DMS53 (cell line): ENCODE results near the gene LSM3.
"Not testable (repeated sequence)": the region's sequence is repeated elsewhere in the genome, so short reads cannot be mapped to it uniquely, and the experiment has no call there.

Experiments used
- DNase-seq: peaks from one replicate; lab custom pipeline; 2025; lab: John Stamatoyannopoulos, UW

The LSM3 gene

GRCh38 chr3:14222457-14222856, 43.8 kb downstream of the LSM3 start:
- DNase-seq = no peak

GRCh38 chr3:14222900-14223594, 44.4 kb downstream of the LSM3 start:
- DNase-seq = no peak

GRCh38 chr3:14223595-14223994, 45.0 kb downstream of the LSM3 start:
- peak; percentile 11 for DNase-seq

DNA sequence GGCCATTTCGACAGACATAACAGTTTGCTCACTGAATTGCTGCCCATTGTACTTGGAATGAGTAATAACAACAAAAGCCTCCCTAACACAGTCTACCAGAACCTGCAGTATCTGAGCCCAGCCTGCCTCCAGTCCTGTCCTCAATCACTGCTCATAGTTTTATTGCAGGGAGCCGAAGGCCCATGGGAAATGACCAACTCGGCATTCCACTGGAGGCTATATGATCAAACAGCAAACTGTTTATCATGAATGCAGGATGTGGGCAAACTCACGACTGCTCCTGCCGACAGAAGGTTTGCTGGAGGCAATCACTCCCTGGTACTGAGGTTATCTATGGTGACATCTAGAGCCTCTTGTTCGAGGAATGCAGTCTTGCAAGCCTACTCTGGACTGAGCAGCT, 46.3 kb downstream of the LSM3 start:
- no peak for DNase-seq

DNA sequence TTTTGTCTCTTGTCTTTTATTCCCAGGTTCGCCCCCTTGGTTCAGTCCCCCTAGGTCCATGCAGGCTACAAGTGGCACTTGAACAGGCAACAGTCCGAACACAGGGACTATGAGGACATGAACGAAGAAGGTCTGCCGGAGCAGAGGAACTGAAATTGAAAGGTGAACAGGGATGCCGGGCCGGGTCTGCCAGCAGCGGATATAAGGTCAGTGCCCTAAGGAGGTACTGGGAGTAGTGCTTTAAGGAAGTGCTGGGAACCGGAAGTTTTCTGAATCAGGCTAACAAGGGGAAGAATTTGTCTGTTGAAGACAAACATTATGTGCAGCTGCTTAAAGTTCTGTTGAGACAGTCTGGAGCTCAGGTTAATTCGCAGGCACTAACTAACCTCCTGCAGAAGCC, 46.8 kb downstream of the LSM3 start:
- no peak for DNase-seq

DNA sequence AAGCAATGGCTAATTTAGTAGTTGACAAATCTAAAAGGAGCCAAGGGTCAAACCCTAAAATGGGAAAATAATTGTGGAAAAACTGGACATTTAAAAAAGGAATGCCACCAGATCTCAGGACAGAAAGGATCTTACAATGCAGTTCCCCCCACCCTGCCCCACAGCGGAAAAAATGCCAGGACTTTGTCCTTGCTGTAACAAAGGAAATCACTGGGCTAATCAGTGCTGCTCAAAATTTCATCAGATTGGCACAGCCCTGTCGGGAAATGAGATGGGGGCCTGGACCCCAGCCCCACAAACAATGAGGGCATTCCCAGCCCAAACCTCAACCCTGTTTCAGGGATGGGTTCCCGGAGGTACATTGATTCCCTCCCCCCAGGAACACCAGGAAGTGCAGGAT, 47.7 kb downstream of the LSM3 start:
- DNase-seq = not testable (repeated sequence)

- peak; percentile 47 for DNase-seq
Measured at GRCh38 chr3:14227856-14228255, 49.2 kb downstream of the LSM3 start.

DNA sequence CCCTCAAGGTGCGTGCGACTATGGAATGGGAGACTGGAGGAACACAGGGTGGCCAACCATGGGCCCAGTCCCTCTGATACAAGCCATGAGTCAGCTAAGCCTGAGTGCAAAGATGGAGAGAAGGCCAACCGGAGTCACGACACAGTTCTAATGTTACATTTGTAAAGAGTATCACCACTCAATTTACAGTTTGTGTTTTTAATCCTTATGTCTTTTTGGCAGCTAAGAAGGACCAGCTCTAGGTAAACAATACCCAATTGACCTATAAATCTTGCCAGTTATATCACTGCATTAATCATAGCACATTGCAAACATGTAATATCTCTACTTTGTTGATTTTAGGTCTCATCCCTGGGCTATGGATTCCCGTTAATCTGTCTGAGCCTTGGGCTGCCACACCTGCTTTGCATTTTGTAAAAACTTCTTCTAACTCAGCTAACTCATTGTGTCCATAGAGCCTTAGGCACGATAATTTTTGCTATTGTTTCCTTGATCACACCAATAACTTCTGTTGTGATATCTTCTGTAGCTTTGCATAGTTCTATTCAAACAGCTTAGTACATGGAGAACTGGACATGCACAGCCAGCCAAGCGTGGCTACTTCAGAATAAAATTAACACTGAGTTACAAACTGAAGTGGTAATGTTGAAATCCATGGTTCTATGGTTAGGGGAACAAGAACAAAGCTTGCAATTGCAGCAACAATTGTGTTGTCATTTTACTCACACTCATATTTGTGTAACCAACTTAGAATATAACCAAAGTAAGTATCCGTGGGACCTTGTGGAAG, 50.3 kb downstream of the LSM3 start:
- peak; percentile 38 for DNase-seq

DNA sequence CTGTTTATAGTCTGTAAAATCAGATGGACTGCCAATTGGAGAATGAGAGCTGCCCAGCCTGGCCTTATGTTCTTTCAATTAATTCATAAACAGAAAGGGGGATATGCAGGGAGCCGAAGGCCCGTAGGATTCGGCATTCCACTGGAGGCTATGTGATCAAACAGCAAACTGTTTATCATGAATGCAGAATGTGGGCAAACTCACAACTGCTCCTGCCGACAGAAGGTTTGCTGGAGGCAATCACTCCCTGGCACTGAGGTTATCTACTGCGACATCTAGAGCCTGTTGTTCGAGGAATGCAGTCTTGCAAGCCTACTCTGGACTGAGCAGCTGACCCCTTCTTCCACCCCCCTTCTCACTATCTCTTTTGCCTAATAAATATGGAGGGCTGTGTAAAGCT, 51.1 kb downstream of the LSM3 start:
- DNase-seq = not testable (repeated sequence)

DNA sequence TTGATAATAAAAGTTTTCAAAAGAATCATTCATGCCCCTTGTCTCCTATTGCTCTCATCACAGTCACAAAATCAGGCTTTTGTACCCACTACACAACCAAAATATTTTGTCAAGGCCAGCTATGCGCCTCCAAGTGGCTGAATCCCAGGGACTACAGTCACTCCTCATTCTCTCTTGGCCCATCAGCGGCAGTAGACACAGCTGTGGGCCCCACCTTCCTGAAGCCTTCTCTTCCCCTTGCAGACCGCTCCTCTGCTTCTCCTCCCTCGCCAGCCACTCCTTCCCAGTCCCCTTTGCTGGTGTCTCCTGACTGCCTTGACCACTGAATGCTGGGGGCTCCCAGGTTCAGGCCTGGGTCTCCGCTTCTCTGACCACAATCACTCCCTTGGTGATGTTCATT, 52.1 kb downstream of the LSM3 start:
- DNase-seq = no peak

DNA sequence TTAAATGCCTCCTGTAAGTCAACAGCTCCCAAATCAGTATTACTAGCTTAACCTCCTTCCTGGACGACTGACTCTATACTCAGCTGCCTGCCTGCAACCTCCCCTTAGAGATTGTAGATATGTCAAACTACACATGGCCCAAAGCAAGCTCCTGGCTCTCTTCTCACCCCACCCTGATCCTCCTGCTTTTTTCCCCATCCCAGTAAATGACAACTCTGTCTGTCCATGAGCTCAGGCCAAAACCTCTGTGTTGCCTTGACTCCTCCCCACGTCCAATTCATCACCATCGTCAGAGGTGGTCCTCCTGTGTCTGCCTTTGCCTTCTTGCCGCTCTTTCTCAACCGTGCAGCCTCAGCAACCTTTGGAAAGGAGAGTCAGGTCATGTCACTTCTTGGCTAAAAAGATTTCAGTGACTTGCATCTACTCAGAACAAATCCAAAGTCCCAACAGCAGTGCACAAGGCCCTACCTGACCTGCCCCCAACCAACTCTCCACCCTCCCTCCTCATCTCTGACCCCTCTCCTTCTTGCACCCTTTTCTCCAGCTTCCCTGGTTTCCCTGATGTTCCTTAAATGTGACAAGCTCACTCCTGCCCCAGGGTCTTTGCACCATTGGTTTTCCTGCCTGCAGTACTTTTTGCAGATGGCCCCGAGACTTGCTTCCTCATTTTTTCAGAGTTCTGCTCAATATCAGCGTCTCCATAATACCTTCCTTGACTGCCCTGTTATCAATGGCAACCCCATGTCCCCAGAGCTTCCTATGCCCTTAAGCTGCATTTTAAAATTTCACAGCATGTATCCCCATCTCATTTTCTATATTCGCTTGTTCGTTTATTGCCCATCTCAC, 52.8 kb downstream of the LSM3 start:
- DNase-seq = no peak

GRCh38 chr3:14231998-14232501, 53.4 kb downstream of the LSM3 start:
- no peak for DNase-seq

DNA sequence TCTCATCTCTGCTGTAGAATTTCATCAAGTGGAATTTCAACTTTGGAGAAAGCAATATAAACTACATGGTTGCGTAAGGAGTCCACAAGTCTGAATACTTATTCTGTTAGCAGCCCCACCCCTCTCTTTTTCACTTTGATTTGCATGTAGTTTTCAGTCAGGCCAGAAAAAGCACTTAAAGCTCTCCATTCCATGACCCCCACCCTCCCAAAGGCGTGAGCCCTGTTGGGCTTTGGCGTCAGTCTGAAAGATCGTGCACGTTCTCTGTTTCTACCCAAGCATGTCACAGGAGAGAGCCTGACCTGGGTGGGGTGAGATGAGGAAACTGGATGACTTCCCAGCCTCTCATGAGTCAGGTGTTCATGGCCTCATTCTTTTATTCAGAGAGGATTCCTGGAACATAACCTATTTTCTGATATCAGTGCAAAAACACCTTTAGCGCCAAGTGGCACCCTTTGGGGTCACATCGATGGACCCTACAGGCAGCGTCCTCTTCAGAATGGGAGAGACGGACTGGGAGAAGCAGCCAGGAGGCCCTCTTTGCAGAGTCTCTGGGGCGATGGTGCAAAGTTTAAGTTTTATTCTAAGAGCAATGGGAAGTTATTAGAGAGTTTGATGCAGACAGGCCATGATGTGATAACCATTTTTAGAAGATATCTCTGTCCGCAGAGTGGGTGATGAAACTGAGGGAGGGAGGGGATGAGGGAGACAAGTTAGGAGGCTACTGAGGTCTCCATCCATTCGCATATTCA, 55.8 kb downstream of the LSM3 start:
- no peak for DNase-seq

GRCh38 chr3:14235003-14235911, 56.6 kb downstream of the LSM3 start:
- no peak for DNase-seq

DNA sequence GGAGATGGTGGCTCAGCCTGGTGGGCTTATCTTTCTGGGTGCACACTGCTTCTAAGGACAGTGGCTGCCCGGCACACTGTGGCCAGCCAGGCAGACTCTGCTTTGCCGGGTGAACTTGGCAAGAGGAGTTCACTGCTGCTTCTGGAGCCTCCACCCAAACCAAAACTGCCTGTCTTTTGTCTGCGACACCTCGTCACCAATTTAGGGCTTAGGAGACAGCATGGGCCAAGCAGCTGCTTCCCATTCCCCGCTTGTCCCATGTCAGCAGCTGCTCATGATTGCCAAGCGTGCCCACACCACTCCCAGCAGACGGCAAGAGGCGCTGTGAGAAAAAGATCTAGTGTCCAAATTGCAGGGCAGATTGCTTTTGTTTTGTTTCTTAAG, 57.3 kb downstream of the LSM3 start:
- no peak for DNase-seq

DNA sequence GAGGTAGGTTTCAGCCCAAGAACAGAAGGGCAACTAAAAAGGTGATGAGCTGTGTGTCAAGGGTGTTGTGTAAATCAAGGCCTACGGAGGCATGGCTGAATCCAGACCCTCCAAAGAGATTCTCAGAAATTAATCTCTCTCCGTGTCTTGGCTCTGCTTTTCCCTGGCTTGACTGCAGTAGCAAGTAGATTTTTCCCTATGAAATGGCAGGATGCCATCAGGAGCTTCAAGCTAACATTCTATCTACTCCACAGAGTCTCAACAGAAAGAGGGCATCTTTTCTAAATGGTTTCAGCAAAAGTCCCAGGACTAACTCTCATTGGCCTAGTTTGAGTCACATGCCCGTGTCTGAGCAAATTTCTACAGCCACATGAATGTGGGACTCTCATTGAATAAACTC, 58.3 kb downstream of the LSM3 start:
- DNase-seq = no peak

- DNase-seq = no peak
Measured at GRCh38 chr3:14237457-14237856, 58.8 kb downstream of the LSM3 start.

GRCh38 chr3:14238356-14238755, 59.7 kb downstream of the LSM3 start:
- no peak for DNase-seq

DNA sequence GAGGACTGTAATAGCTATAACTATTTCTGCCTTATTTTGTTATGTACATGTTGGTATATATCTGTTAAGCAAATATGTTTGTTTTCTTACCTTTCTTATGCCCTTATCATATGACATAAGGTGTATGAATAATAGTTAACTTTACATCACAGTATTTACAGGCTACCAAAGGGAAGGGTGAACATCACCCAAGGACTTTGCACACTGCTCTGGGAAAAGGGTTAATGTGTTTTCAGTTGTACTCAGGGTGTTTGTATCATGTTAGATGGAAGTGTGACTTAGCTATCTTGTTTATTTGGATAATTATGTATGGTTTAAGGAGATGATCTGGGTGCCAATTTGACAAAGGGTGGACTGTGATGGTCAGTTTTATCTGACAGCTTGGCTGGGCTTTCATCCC, 60.3 kb downstream of the LSM3 start:
- no peak for DNase-seq

DNA sequence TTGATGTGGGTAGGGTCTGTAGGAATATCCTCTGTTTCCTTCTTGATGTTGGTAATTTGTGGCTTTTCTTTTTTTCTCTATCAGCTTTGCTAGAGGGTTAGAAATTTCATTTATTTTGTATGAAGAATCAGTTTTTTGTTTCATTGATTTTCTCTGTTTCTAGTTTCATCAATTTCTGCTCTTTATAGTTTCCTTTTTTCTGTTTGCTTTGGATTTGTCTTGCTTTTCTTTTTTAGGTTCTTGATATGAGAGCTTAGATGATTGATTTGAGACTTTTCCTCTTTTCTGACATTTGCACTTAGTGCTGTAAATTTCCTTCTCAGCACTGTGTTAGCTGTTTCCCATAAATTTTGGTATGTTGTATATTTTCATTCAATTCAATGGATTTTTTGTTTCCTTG, 61.3 kb downstream of the LSM3 start:
- DNase-seq = no peak

DNA sequence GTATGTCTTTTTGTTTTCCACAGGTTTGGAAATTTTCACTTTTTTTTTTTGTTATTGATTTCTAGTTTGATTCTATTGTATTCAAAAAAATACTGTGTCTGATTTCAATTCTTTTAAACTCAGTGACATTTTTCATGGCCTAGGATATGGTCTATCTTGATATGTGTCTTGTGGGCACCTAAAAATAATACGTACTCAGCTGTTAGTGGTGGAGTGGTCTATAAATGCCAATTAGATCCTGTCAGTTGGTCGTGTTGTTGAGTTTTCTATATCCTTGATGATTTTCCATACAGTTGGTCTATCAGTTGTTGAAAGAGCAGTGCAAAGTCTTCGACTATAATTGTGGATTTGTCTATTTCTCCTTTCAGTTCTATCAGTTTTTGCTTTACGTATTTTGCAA, 61.7 kb downstream of the LSM3 start:
- DNase-seq = no peak
